Measurements from ENCODE around the gene ZBTB8A. TPM values are rescaled to one million over a fixed set of nuclear protein-coding genes. Genes with fewer than 3 reads are reported as not detected.

Gene ZBTB8A
- total and polyA plus RNA-seq, 10 of the 15 experiments (the other 5 are each of a cell fraction or from before 2014, with no cell fraction given) = 0.48 to 4.7 (median 2.4) TPM

- POLR2A ChIA-PET = interaction anchor here (0.5 to 1.3 kb wide), 5 partner anchors 16 to 107 kb away, joined by 3 to 7 read pairs (median 4); partner anchors contain the start of gene RBBP4
- no peak for TF ChIP-seq STAT3 (IDR thresholded peaks at IDR 0.05; ENCODE audit: low read depth, low read length)
- TF ChIP-seq BCL11A (IDR thresholded peaks at IDR 0.05; ENCODE audit: low read depth, low read length) = no peak
- TF ChIP-seq IRF5 (IDR thresholded peaks at IDR 0.05; ENCODE audit: borderline replicate concordance) = no peak
- TF ChIP-seq FOXM1 (IDR thresholded peaks at IDR 0.05; ENCODE audit: low read depth, low read length) = peak; percentile 70; the same call in 1 of the 2 replicates
- 0 out of 2 replicates have a peak, but pooled peaks have one; percentile 29 for TF ChIP-seq NFYB (IDR thresholded peaks at IDR 0.05; ENCODE audit: insufficient read depth, low read depth, low read length)
- no peak for TF ChIP-seq BMI1 (IDR thresholded peaks at IDR 0.05; ENCODE audit: borderline replicate concordance)
- TF ChIP-seq POLR2AphosphoS5 (IDR thresholded peaks at IDR 0.05; ENCODE audit: low read length) = no peak
- no peak for TF ChIP-seq IRF3 (IDR thresholded peaks at IDR 0.05)
- no peak for TF ChIP-seq YBX1 (IDR thresholded peaks at IDR 0.05)
- TF ChIP-seq TCF12 (IDR thresholded peaks at IDR 0.05; ENCODE audit: low read depth, low read length) = peak; percentile 91
- no peak for TF ChIP-seq E4F1 (IDR thresholded peaks at IDR 0.05; ENCODE audit: borderline replicate concordance, partially characterized antibody)
- TF ChIP-seq MLLT1 (IDR thresholded peaks at IDR 0.05) = peak; percentile 69; the same call in 1 of the 2 replicates
- TF ChIP-seq BCLAF1 (IDR thresholded peaks at IDR 0.05) = no peak
- no peak for TF ChIP-seq HCFC1 (IDR thresholded peaks at IDR 0.05; ENCODE audit: low read length)
Observed at GRCh38 chr1:32627596-32628162, 88.5 kb downstream of the ZBTB8A start.

More at GRCh38 chr1:32627596-32628162, 88.5 kb downstream of the ZBTB8A start:
- Histone ChIP-seq H3K9me3 (replicated peaks; ENCODE audit: control insufficient read depth, insufficient read depth, low read length) (no peaks in the 10 kb centered on the region; the same call in 2 of the 3 replicates), H3K4me2 (ENCODE audit: control insufficient read depth, insufficient read depth) (peak overlapping the region; percentile 59), H3K4me3 (peak overlapping the region; percentile 7; the same call in 1 of the 2 replicates), H3K36me3 (ENCODE audit: control insufficient read depth in 2 of 2, insufficient read depth in 2 of 2, low read length in 1 of 2) (peaks cover 0 to 13% of the 10 kb centered on the region in 2 experiments), H4K20me1 (ENCODE audit: control insufficient read depth, insufficient read depth) (no peaks in the 10 kb centered on the region), H2AFZ (ENCODE audit: control insufficient read depth, low read depth, low read length) (no peak overlapping the region), H3K79me2 (ENCODE audit: control insufficient read depth, insufficient read depth, low read length) (peaks cover 33% of the 10 kb centered on the region), H3K27ac (ENCODE audit: control insufficient read depth, insufficient read depth) (peak overlapping the region; percentile 89), H3K4me1 (ENCODE audit: control insufficient read depth, insufficient read depth, low read length) (peaks cover 36% of the 10 kb centered on the region), H3K27me3 (replicated peaks in 1 of 2; ENCODE audit: control insufficient read depth in 2 of 2, insufficient read depth in 2 of 2, low read length in 1 of 2) (no peaks in the 10 kb centered on the region), H3K9ac (ENCODE audit: control insufficient read depth, insufficient read depth, low read length) (peak overlapping the region; percentile 7; the same call in 1 of the 2 replicates)
- 0% methylated on average over 11 of the region's 11 CpGs for WGBS (ENCODE audit: insufficient coverage, insufficient replicate concordance, low lambda C conversion rate, missing lambda C conversion rate)
- ATAC-seq = peak; percentile 89
- SMC1A ChIA-PET (ENCODE audit: uncharacterized antibody, unreplicated experiment) = interaction anchor here (1.2 to 1.6 kb wide), 6 partner anchors 12 to 107 kb away, joined by 3 to 8 read pairs (median 5); partner anchors contain the start of genes RBBP4 and ZBTB8OS
- in situ Hi-C loops (cut with MboI) = no loop called here
- CTCF ChIA-PET = interaction anchor here (0.9 to 1.8 kb wide), 5 partner anchors 8 to 145 kb away, joined by 3 to 5 read pairs (median 3); no protein-coding TSS in a partner anchor
- BruUV-seq (replicated peaks) = no TSS peak
- RAD21 ChIA-PET (ENCODE audit: unreplicated experiment) = interaction anchor here (1.1 to 1.5 kb wide), 3 partner anchors 15 to 107 kb away, joined by 3 to 7 read pairs (median 4); no protein-coding TSS in a partner anchor
- intact Hi-C loops (cut with micrococcal nuclease; ENCODE audit: unreplicated experiment) = loop anchor here (2.0 kb wide), 1 partner anchor 23 kb away; the partner anchor contains the start of genes RBBP4 and ZBTB8OS
- peak; percentile 66 for FAIRE-seq
- peak; percentile 69 for DNase-seq (ENCODE audit: low read depth, low spot score)
